ENCODE measurements around the gene VWF. TPM values are rescaled to one million over a fixed set of nuclear protein-coding genes. Genes with fewer than 3 reads are reported as not detected.

VWF gene
- total RNA-seq, 1 donor from 2014 or later: 0.06 TPM

- H3K4me3 ChIP-seq (ENCODE audit: low read depth, low read length): no peak overlapping the region
- no peak for DNase-seq (ENCODE audit: low read depth)
- TF ChIP-seq CTCF (conservative IDR thresholded peaks at IDR 0.05; ENCODE audit: low read depth, low read length): no peak
Observed at GRCh38 chr12:5984873-5985272, 139.6 kb downstream of the VWF start.

- TF ChIP-seq CTCF (conservative IDR thresholded peaks at IDR 0.05; ENCODE audit: low read depth, low read length): no peak
- DNase-seq (ENCODE audit: low read depth): no peak
- H3K4me3 ChIP-seq (ENCODE audit: low read depth, low read length): no peak overlapping the region
Observed at GRCh38 chr12:5982106-5982505, 142.4 kb downstream of the VWF start.

GRCh38 chr12:5977556-5977955, 146.9 kb downstream of the VWF start:
- no peak for DNase-seq (ENCODE audit: low read depth)
- TF ChIP-seq CTCF (conservative IDR thresholded peaks at IDR 0.05; ENCODE audit: low read depth, low read length): no peak
- no peak overlapping the region for H3K4me3 ChIP-seq (ENCODE audit: low read depth, low read length)

- TF ChIP-seq CTCF (conservative IDR thresholded peaks at IDR 0.05; ENCODE audit: low read depth, low read length): no peak
- no peak for DNase-seq (ENCODE audit: low read depth)
- no peak overlapping the region for H3K4me3 ChIP-seq (ENCODE audit: low read depth, low read length)
Observed at GRCh38 chr12:5976711-5977110, 147.8 kb downstream of the VWF start.

GRCh38 chr12:5976196-5976595, 148.3 kb downstream of the VWF start:
- DNase-seq (ENCODE audit: low read depth): no peak
- no peak overlapping the region for H3K4me3 ChIP-seq (ENCODE audit: low read depth, low read length)
- no peak for TF ChIP-seq CTCF (conservative IDR thresholded peaks at IDR 0.05; ENCODE audit: low read depth, low read length)

- H3K4me3 ChIP-seq (ENCODE audit: low read depth, low read length): no peak overlapping the region
- no peak for TF ChIP-seq CTCF (conservative IDR thresholded peaks at IDR 0.05; ENCODE audit: low read depth, low read length)
- no peak for DNase-seq (ENCODE audit: low read depth)
Observed at GRCh38 chr12:5973461-5974115, 150.9 kb downstream of the VWF start.

- H3K4me3 ChIP-seq (ENCODE audit: low read depth, low read length): no peak overlapping the region
- no peak for DNase-seq (ENCODE audit: low read depth)
- TF ChIP-seq CTCF (conservative IDR thresholded peaks at IDR 0.05; ENCODE audit: low read depth, low read length): no peak
Observed at GRCh38 chr12:5972387-5972786, 152.1 kb downstream of the VWF start.

Measured in epithelial cell of proximal tubule (primary cell).